ENCODE results near the gene BDNF.

The BDNF gene

GRCh38 chr11:27705873-27706820 lies 5.9 kb upstream of the BDNF start:
- TF ChIP-seq CTCF (IDR thresholded peaks at IDR 0.05) = peak; percentile 31
- no peak overlapping the region for H3K4me3 ChIP-seq
- no peak for DNase-seq (ENCODE audit: low spot score)
- no peak overlapping the region for H3K27ac ChIP-seq

GRCh38 chr11:27703481-27703880 lies 3.2 kb upstream of the BDNF start:
- no peak overlapping the region for H3K4me3 ChIP-seq
- no peak for TF ChIP-seq CTCF (IDR thresholded peaks at IDR 0.05)
- H3K27ac ChIP-seq = no peak overlapping the region
- DNase-seq (ENCODE audit: low spot score) = no peak

GRCh38 chr11:27702811-27703210 lies 2.6 kb upstream of the BDNF start:
- Histone ChIP-seq H3K27ac (no peak overlapping the region), H3K4me3 (no peak overlapping the region)
- DNase-seq (ENCODE audit: low spot score) = no peak
- TF ChIP-seq CTCF (IDR thresholded peaks at IDR 0.05) = no peak

- Histone ChIP-seq H3K27ac (no peak overlapping the region), H3K4me3 (peak overlapping the region; percentile 79)
- no peak for DNase-seq (ENCODE audit: low spot score)
- TF ChIP-seq CTCF (IDR thresholded peaks at IDR 0.05) = no peak
Measured at GRCh38 chr11:27701355-27702105, 1.3 kb upstream of the BDNF start.

GRCh38 chr11:27699926-27700350 lies 317 bp downstream of the BDNF start:
- DNase-seq (ENCODE audit: low spot score) = no peak
- Histone ChIP-seq H3K4me3 (peak overlapping the region; percentile 79), H3K27ac (peak overlapping the region in 1 of 2 donors; percentile 68)
- TF ChIP-seq CTCF (IDR thresholded peaks at IDR 0.05) = no peak

- no peak for TF ChIP-seq CTCF (IDR thresholded peaks at IDR 0.05)
- peak overlapping the region; percentile 79 for H3K4me3 ChIP-seq
- DNase-seq (ENCODE audit: low spot score) = no peak
- H3K27ac ChIP-seq = peak overlapping the region in 1 of 2 donors; percentile 68
Measured at GRCh38 chr11:27699242-27699925, 871 bp downstream of the BDNF start.

Measured in coronary artery (tissue), 2 donors.